Spleen (tissue), 7 donors: ENCODE measurements around the gene MRPS7.

Experiments used
- CTCF ChIP-seq, 11 experiments: fragments of 200-600 bp in 7 of 11; fragments of 450-650 bp in 4 of 11; sonication (generic) in 4 of 11; IDR thresholded peaks in 8 of 11; conservative IDR thresholded peaks in 3 of 11; 1 replicate in 7 of 11; 2 replicates in 4 of 11; pipeline versions ENCODE4 v1.4.0 to v1.8.0; 2016 to 2021; ENCODE audit warnings: antibody characterized with exemption in 11 of 11, inconsistent platforms in 4 of 11, mild to moderate bottlenecking in 1 of 11
- POLR2AphosphoS5 ChIP-seq, 3 donors: sonication (generic); formaldehyde crosslinking; IDR thresholded peaks; one replicate each; pipeline ENCODE4 v1.5.1; 2017; ENCODE audit warnings: antibody characterized with exemption in 3 of 3
- donor health status: DM: no; HTN: no; CAD: no; lungs with moderate emphysema.
- donor health status: DM: no; HTN: no; CAD: no.
- donor health status: DM: no; HTN: no; CAD: no.

GRCh38 chr17:75232786-75233185, 28.9 kb upstream of the MRPS7 start:
- TF ChIP-seq CTCF (IDR thresholded peaks at IDR 0.05 in 8 of 11, conservative IDR thresholded peaks at IDR 0.05 in 3 of 11) (no peak), POLR2AphosphoS5 (IDR thresholded peaks at IDR 0.05) (peak in 2 of 3 donors; percentile 18 to 60)
